Stomach (tissue), 9 donors: Measurements from ENCODE around the gene CBLB. TPM values are rescaled to one million over a fixed set of nuclear protein-coding genes. Genes with fewer than 3 reads are reported as not detected.

ENCODE experiments used
- DNase-seq, 2 donors: peaks; one replicate each; pipeline versions ENCODE4 v3.0.0 to v3.0.0-alpha.2; 2013 to 2019
- H3K27ac ChIP-seq, 5 donors: fragments of 200-600 bp in 4 of 5; sonication (generic) in 4 of 5; one replicate each; pipeline ENCODE4 v1.5.1; 2013 to 2019; ENCODE audit warnings: mild to moderate bottlenecking in 1 of 5, moderate library complexity in 1 of 5
- H3K27me3 ChIP-seq, 3 donors: fragments of 200-600 bp; sonication (generic); one replicate each; pipeline ENCODE4 v1.5.1; 2017 to 2019; ENCODE audit warnings: mixed run types in 1 of 3
- H3K36me3 ChIP-seq, 4 donors: fragments of 200-600 bp; sonication (generic); 1 replicate in 3 of 4; 2 replicates in 1 of 4; pipeline ENCODE4 v1.5.1; 2016 to 2019
- H3K4me1 ChIP-seq, 4 donors: fragments of 200-600 bp; sonication (generic); one replicate each; pipeline ENCODE4 v1.5.1; 2016 to 2019
- H3K4me3 ChIP-seq, 4 donors: fragments of 200-600 bp; sonication (generic) in 3 of 4; one replicate each; pipeline ENCODE4 v1.5.1; 2016 to 2019; ENCODE audit warnings: mild to moderate bottlenecking in 1 of 4
- H3K9me3 ChIP-seq, 4 donors: fragments of 200-600 bp; sonication (generic); one replicate each; pipeline ENCODE4 v1.5.1; 2016 to 2019
- EP300 ChIP-seq: sonication (generic); formaldehyde crosslinking; IDR thresholded peaks from one replicate; pipeline ENCODE4 v1.6.1; 2017; ENCODE audit warnings: antibody characterized with exemption
- POLR2A ChIP-seq, 4 donors: fragments of 450-650 bp; IDR thresholded peaks; one replicate each; pipeline ENCODE4 v1.6.1; 2016; ENCODE audit warnings: antibody characterized with exemption in 4 of 4, control low read depth in 2 of 4, mild to moderate bottlenecking in 1 of 4, moderate library complexity in 1 of 4
- POLR2AphosphoS5 ChIP-seq, 3 donors: sonication (generic); formaldehyde crosslinking; IDR thresholded peaks; one replicate each; pipeline ENCODE4 v1.6.1; 2016; ENCODE audit warnings: antibody characterized with exemption in 3 of 3
- WGBS, 5 donors: extraction: QIAGEN DNeasy Blood & Tissue Kit in 3 of 5; methylation state at CpG; one replicate each; pipeline versions ENCODE4 v1.1.5 to v1.1.7; 2013 to 2018; 5-methylcytosine and 5-hydroxymethylcytosine counted together
- intact Hi-C: fragments of 100-400 bp; cut with DNase I; formaldehyde crosslinking; loops from one replicate; pipeline ENCODE4 v1.15.1; 2023; ENCODE audit warnings: low total_unique reads
- polyA plus RNA-seq, 3 donors: library from polyadenylated mRNA; stranded (reverse); fragments of 200-250 nt; gene quantifications; one replicate each; pipeline ENCODE4 v1.2.3, GENCODE V29; 2013
- total RNA-seq, 5 donors: library from RNA; depleted of rRNA; stranded (reverse); fragments of >200 nt; gene quantifications; one replicate each; pipeline versions ENCODE4 v1.1.0 to v1.2.3, GENCODE V29; 2014 to 2016
- TF ChIP-seq, protein P1 (sequence below), 7 experiments: fragments of 450-650 bp in 4 of 7; fragments of 200-600 bp in 3 of 7; sonication (generic) in 3 of 7; IDR thresholded peaks; one replicate each; pipeline ENCODE4 v1.5.1; 2016 to 2019; ENCODE audit warnings: antibody characterized with exemption in 7 of 7, control low read depth in 2 of 7, mild to moderate bottlenecking in 1 of 7
- donor health status: healthy with polysubstance abuse.
- donor health status: Bipolar disorder and iron deficiency.
- donor health status: healthy.

The CBLB gene
- total and polyA plus RNA-seq, 8 donors = 6.9 to 94.4 (median 46.0) TPM

DNA sequence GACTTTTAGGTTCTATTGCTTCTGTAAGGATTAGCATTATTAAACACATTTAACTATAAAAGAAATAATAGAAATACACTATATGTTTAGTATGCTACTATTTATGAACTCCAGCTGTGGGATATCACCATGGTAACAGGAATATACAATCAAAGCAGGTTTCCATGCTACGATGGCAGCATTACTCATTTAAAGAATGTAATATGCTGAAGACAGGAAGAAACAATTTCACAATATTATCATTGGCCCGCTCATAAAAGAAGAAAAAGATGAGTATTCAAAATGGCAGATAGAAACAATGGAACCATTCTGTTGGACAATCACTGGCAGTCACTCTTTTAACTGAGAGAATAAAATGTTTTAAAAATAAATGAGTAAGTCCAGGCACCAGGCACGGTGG, 153.4 kb downstream of the CBLB start:
- no peak overlapping the region for H3K27ac ChIP-seq
- 70 to 87% (median 85%) methylated on average over 3 of the region's 3 CpGs for WGBS, 5 donors
- TF ChIP-seq, protein P1, sequence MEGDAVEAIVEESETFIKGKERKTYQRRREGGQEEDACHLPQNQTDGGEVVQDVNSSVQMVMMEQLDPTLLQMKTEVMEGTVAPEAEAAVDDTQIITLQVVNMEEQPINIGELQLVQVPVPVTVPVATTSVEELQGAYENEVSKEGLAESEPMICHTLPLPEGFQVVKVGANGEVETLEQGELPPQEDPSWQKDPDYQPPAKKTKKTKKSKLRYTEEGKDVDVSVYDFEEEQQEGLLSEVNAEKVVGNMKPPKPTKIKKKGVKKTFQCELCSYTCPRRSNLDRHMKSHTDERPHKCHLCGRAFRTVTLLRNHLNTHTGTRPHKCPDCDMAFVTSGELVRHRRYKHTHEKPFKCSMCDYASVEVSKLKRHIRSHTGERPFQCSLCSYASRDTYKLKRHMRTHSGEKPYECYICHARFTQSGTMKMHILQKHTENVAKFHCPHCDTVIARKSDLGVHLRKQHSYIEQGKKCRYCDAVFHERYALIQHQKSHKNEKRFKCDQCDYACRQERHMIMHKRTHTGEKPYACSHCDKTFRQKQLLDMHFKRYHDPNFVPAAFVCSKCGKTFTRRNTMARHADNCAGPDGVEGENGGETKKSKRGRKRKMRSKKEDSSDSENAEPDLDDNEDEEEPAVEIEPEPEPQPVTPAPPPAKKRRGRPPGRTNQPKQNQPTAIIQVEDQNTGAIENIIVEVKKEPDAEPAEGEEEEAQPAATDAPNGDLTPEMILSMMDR (IDR thresholded peaks at IDR 0.05) = no peak
- no peak for TF ChIP-seq POLR2A (IDR thresholded peaks at IDR 0.05)
- TF ChIP-seq EP300 = no peak
- TF ChIP-seq POLR2AphosphoS5 (IDR thresholded peaks at IDR 0.05) = no peak
- no peaks in the 10 kb centered on the region for H3K9me3 ChIP-seq
- DNase-seq = peak in 1 of 2 donors; percentile 16
- intact Hi-C loops = no loop called here
- H3K4me3 ChIP-seq = no peak overlapping the region
- H3K36me3 ChIP-seq = peaks cover 7 to 78% (median 68%) of the 10 kb centered on the region in 4 donors
- H3K27me3 ChIP-seq = no peaks in the 10 kb centered on the region
- H3K4me1 ChIP-seq = no peaks in the 10 kb centered on the region

DNA sequence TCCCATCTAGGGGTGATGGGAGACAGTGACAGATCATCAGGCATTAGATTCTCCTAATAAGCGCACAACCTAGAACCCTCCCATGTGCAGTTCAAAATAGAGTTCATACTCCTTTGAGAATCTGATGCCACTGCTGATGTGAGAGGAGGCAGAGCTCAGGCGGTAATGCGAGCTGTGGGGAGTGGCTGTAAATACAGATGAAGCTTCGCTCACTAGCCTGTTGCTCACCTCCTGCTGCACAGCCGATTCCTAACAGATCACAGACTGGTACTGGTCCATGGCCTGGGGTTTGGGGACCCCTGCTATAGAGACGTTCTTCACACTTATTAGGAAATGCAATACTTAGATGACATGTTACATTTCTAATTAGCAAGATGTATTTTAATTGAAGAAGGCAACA, 154.4 kb downstream of the CBLB start:
- no peak for DNase-seq
- Histone ChIP-seq H3K36me3 (peaks cover 7 to 75% (median 66%) of the 10 kb centered on the region in 4 donors), H3K4me1 (no peaks in the 10 kb centered on the region), H3K27ac (no peak overlapping the region), H3K4me3 (no peak overlapping the region), H3K9me3 (no peaks in the 10 kb centered on the region), H3K27me3 (no peaks in the 10 kb centered on the region)
- no peak for TF ChIP-seq POLR2AphosphoS5 (IDR thresholded peaks at IDR 0.05)
- TF ChIP-seq, protein P1 (IDR thresholded peaks at IDR 0.05) = no peak
- no peak for TF ChIP-seq POLR2A (IDR thresholded peaks at IDR 0.05)
- TF ChIP-seq EP300 = no peak
- WGBS, 5 donors = 98% methylated on average over 6 of the region's 6 CpGs
- intact Hi-C loops = no loop called here

DNA sequence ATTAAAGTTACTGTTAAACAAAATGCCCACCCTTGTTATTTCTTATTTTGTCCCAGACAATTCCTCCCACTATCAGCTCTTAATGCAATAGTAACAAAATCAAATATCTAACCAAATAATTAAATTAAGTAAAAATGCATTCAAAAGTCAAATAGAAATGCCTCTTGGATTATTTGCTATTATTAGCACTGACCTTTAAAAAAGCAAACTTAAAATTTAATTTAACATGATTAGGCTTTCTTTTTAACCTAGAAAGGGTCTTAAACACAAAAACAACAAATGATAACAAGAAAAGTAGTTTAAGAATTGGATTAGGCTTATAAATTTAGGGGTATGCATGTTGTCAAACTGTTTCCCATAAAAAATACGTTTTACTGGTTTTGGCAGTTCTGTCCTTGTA, 159.8 kb downstream of the CBLB start:
- no peaks in the 10 kb centered on the region for H3K9me3 ChIP-seq
- intact Hi-C loops = no loop called here
- no peak for DNase-seq
- H3K36me3 ChIP-seq = peaks cover 0 to 48% (median 25%) of the 10 kb centered on the region in 4 donors
- H3K27ac ChIP-seq = no peak overlapping the region
- WGBS, 5 donors = 87 to 98% (median 94%) methylated on average over 1 of the region's 1 CpG
- H3K4me1 ChIP-seq = no peaks in the 10 kb centered on the region
- no peak overlapping the region for H3K4me3 ChIP-seq
- no peak for TF ChIP-seq POLR2A (IDR thresholded peaks at IDR 0.05)
- no peak for TF ChIP-seq POLR2AphosphoS5 (IDR thresholded peaks at IDR 0.05)
- TF ChIP-seq EP300 = no peak
- TF ChIP-seq, protein P1 (IDR thresholded peaks at IDR 0.05) = no peak
- no peaks in the 10 kb centered on the region for H3K27me3 ChIP-seq

- no peaks in the 10 kb centered on the region for H3K27me3 ChIP-seq
- 88 to 94% (median 91%) methylated on average over 2 of the region's 2 CpGs for WGBS, 5 donors
- H3K36me3 ChIP-seq = peaks cover 3 to 49% (median 32%) of the 10 kb centered on the region in 4 donors
- H3K4me1 ChIP-seq = no peaks in the 10 kb centered on the region
- no peak overlapping the region for H3K27ac ChIP-seq
- TF ChIP-seq POLR2AphosphoS5 (IDR thresholded peaks at IDR 0.05) (no peak), EP300 (no peak), POLR2A (IDR thresholded peaks at IDR 0.05) (no peak)
- TF ChIP-seq, protein P1 (IDR thresholded peaks at IDR 0.05) = no peak
- H3K4me3 ChIP-seq = no peak overlapping the region
- DNase-seq = no peak
- H3K9me3 ChIP-seq = no peaks in the 10 kb centered on the region
- intact Hi-C loops = no loop called here
Observed at GRCh38 chr3:105707009-105707408, 161.8 kb downstream of the CBLB start.
